ENCODE results near the gene RAD51B.

Gene RAD51B

GRCh38 chr14:68141281-68142088 is 321.9 kb downstream of the RAD51B start (continued):
- peak; percentile 39; the same call in 1 of the 2 replicates for TF ChIP-seq ZNF518A (tag by site-specific recombination; conservative IDR thresholded peaks at IDR 0.05; ENCODE audit: low read depth)
- TF ChIP-seq SCRT2 (tag by site-specific recombination; IDR thresholded peaks at IDR 0.05), result peak; percentile 43; the same call in 1 of the 2 replicates
- TF ChIP-seq ZNF362 (tag by site-specific recombination; IDR thresholded peaks at IDR 0.05), result peak; percentile 73; the same call in 1 of the 2 replicates
- peak; percentile 96 for TF ChIP-seq SP7 (tag by site-specific recombination; IDR thresholded peaks at IDR 0.05)
- peak; percentile 15; the same call in 1 of the 2 replicates for TF ChIP-seq ZNF558 (tag by site-specific recombination; IDR thresholded peaks at IDR 0.05)
- TF ChIP-seq ZNF169 (tag by site-specific recombination; IDR thresholded peaks at IDR 0.05), result no peak
- TF ChIP-seq ZNF639 (tag by site-specific recombination; IDR thresholded peaks at IDR 0.05), result peak; percentile 91
- TF ChIP-seq ZNF433 (tag by site-specific recombination; IDR thresholded peaks at IDR 0.05; ENCODE audit: low read depth), result no peak
- no peak for TF ChIP-seq ZNF664 (tag by site-specific recombination; IDR thresholded peaks at IDR 0.05)
- TF ChIP-seq ZNF837 (tag by site-specific recombination; IDR thresholded peaks at IDR 0.05), result no peak
- no peak for TF ChIP-seq SETDB1 (IDR thresholded peaks at IDR 0.05; ENCODE audit: insufficient read length, low read length)
- TF ChIP-seq ZNF510 (tag by site-specific recombination; IDR thresholded peaks at IDR 0.05; ENCODE audit: insufficient replicate concordance), result no peak
- no peak for TF ChIP-seq ZSCAN16 (tag by site-specific recombination; IDR thresholded peaks at IDR 0.05)
- TF ChIP-seq PRDM6 (tag by site-specific recombination; IDR thresholded peaks at IDR 0.05), result peak; percentile 94
- no peak for TF ChIP-seq REST (tag by site-specific recombination; IDR thresholded peaks at IDR 0.05)
- peak; percentile 76; the same call in 1 of the 2 replicates for TF ChIP-seq ZSCAN18 (tag by site-specific recombination; IDR thresholded peaks at IDR 0.05)
- TF ChIP-seq ZNF600 (tag by site-specific recombination; IDR thresholded peaks at IDR 0.05), result no peak
- no peak for TF ChIP-seq ZNF488 (tag by site-specific recombination; IDR thresholded peaks at IDR 0.05)
- peak; percentile 26; the same call in 1 of the 2 replicates for TF ChIP-seq GLIS1 (tag by site-specific recombination; IDR thresholded peaks at IDR 0.05)
- no peak for TF ChIP-seq TRIM28 (IDR thresholded peaks at IDR 0.05; ENCODE audit: borderline replicate concordance, low read length)

Data from HEK293 (cell line).